Fibroblast of the aortic adventitia (primary cell): ENCODE data around the gene MUC2. TPM values are rescaled to one million over a fixed set of nuclear protein-coding genes. Genes with fewer than 3 reads are reported as not detected.

Source experiments
- DNase-seq: peaks from one replicate; pipeline ENCODE4 v3.0.0-alpha.2; 2010; ENCODE audit warnings: low read depth
- H3K4me3 ChIP-seq: 2 replicates; pipeline ENCODE4 v1.5.1; 2011; ENCODE audit warnings: low read depth, mild to moderate bottlenecking, control low read depth, low read length, moderate library complexity
- total RNA-seq: library from RNA; depleted of rRNA; stranded (reverse); fragments of >200 nt; gene quantifications from 2 replicates; pipeline ENCODE4 v1.2.3, GENCODE V29; 2012; ENCODE audit warnings: low replicate concordance
- TF ChIP-seq, protein P1 (sequence below): IDR thresholded peaks from 2 replicates; pipeline ENCODE4 v1.5.1; 2011; ENCODE audit warnings: mild to moderate bottlenecking, low read length, control low read depth, inconsistent platforms; ENCODE audit not compliant: insufficient read depth

MUC2 gene
- total RNA-seq, 1 donor: not detected

DNA sequence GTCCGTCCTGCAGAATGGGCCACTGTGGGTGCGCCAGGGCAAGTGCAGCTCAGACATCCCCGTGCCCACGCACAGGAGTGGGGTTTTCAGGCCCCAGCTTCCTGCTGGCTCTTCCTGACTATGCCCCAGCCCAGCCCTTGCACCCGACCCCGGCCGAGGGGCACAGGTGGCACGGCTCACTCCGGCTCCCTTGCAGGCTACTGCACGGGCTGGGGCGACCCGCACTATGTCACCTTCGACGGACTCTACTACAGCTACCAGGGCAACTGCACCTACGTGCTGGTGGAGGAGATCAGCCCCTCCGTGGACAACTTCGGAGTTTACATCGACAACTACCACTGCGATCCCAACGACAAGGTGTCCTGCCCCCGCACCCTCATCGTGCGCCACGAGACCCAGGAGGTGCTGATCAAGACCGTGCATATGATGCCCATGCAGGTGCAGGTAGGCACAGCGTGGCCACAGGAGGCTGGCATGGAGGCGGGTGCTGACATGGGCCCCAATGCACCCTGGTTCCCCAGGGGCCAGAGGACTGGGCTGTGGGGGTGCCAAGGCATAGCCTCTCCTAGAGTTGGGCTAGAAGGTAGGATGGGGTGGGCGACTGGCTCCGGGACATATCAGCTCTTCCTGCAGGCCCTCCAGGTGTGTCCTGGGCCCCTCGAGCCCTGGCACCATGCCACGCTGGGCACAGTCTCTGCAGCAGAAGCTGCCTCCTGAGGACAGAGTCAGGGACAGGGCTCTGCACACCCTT lies 27.7 kb downstream of the MUC2 start:
- TF ChIP-seq, protein P1, sequence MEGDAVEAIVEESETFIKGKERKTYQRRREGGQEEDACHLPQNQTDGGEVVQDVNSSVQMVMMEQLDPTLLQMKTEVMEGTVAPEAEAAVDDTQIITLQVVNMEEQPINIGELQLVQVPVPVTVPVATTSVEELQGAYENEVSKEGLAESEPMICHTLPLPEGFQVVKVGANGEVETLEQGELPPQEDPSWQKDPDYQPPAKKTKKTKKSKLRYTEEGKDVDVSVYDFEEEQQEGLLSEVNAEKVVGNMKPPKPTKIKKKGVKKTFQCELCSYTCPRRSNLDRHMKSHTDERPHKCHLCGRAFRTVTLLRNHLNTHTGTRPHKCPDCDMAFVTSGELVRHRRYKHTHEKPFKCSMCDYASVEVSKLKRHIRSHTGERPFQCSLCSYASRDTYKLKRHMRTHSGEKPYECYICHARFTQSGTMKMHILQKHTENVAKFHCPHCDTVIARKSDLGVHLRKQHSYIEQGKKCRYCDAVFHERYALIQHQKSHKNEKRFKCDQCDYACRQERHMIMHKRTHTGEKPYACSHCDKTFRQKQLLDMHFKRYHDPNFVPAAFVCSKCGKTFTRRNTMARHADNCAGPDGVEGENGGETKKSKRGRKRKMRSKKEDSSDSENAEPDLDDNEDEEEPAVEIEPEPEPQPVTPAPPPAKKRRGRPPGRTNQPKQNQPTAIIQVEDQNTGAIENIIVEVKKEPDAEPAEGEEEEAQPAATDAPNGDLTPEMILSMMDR: no peak
- H3K4me3 ChIP-seq: no peak overlapping the region
- no peak for DNase-seq

DNA sequence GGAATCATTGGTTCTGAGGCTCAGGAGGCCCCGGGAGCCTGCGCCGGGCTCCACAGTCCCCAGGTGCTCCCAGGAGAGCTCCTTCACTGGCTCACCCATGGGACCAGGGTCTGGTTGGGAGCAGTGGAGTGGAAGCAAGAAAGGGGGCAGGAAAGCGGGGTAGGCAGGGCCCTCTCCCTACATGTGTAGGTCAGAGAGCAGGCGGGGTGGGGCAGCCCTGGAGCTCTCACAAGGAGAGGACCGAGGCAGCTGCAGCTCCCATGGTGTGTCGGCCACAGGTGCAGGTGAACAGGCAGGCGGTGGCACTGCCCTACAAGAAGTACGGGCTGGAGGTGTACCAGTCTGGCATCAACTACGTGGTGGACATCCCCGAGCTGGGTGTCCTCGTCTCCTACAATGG lies 28.3 kb downstream of the MUC2 start:
- no peak for DNase-seq
- no peak overlapping the region for H3K4me3 ChIP-seq
- TF ChIP-seq, protein P1: no peak

DNA sequence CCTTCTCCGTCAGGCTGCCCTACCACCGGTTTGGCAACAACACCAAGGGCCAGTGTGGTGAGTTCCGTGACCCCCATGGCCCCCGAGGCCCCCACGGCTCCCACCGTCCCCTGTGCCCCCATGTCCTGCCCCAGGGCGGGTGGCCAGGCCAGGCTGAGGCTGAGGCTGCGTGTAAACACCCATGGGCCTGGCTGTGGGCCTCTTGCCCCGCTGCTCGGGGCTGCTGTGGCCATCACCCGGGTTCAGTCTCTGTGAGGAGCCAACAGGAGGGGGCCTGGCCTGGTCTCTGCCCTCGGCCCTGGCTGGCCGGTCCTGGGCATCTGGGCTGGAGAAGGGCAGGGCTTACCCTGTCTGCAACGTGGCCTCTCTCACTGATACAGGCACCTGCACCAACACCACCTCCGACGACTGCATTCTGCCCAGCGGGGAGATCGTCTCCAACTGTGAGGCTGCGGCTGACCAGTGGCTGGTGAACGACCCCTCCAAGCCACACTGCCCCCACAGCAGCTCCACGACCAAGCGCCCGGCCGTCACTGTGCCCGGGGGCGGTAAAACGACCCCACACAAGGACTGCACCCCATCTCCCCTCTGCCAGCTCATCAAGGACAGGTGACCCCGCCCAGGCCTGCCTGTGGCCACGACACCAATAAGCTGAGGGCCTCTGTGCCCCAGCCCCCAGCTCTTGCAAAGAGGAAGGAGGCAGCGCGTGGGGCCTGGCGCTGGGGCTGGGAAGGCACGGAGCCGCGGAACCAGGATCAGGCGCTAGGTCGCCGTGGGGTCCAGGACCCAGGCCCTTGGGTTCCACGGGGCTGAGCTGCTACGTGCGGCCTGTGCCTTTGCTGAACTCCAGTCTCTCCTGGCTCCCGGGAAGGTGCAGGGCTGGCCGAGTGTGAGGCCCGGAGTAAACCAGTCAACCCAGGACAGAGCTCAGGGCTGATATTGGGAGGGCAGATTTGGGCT lies 29.0 kb downstream of the MUC2 start:
- DNase-seq: no peak
- H3K4me3 ChIP-seq: no peak overlapping the region
- TF ChIP-seq, protein P1: no peak

DNA sequence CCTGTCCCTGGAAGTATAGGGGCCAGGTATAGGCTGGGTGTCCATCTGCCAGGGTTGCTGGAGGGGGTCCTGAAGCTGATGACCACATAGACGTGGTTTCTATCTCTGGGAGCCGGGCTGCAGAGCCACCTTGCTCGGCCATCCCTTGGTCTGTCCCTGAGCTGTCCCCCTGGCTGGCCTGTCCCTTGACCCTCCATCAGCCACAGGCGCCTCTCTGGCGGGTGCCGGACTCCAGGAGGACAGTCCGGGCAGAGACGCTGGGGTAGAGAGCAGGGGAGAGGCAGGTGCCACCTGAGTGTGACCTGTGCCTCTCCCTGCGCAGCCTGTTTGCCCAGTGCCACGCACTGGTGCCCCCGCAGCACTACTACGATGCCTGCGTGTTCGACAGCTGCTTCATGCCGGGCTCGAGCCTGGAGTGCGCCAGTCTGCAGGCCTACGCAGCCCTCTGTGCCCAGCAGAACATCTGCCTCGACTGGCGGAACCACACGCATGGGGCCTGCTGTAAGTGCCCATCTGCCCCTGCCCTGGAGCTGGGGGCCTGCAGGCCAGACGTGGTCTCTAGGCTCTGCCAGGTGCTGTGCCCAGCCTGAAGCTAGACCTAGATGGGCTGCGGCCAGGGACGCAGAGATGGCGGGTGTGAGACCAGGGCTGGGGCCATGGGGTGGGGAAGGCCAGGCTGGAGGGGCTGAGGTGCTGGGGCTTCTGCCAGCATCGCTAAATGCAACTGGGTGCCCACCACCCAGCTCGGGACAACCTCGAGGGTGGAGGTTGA lies 29.9 kb downstream of the MUC2 start:
- TF ChIP-seq, protein P1: no peak
- no peak for DNase-seq

DNA sequence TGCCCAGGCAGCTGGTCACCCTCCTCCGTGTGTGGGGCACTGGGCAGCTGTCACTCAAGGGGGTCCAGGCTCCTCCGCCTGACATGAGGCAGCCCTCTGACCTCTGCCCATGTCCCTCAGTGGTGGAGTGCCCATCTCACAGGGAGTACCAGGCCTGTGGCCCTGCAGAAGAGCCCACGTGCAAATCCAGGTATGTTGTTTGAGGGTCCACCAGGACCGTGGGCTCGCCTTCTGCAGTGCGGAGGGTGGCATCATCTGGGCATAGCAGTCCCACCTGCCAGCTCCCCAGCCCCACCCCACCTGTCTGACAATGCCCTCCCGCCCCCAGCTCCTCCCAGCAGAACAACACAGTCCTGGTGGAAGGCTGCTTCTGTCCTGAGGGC lies 30.5 kb downstream of the MUC2 start:
- DNase-seq: no peak
- TF ChIP-seq, protein P1: no peak
- no peak overlapping the region for H3K4me3 ChIP-seq

More for the DNA sequence above, 29.9 kb downstream of the MUC2 start:
- H3K4me3 ChIP-seq: no peak overlapping the region

DNA sequence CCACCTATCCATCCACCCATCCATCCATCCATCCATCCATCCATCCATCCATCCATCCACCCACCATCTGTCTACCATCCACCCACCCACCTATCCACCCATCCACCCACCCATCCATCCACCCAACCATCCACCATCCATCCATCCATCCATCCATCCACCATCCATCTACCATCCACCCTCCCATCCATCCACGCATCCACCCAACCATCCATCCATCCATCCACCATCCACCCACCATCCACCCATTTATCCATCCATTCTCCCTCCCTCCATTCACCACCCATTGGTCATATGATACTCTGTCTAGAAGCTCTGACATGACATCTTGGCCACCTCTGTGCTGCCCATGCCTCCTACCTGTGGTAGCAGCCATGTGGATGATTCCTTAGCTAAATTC lies 31.7 kb downstream of the MUC2 start:
- DNase-seq: no peak
- no peak overlapping the region for H3K4me3 ChIP-seq
- TF ChIP-seq, protein P1: no peak
